SK-N-SH treated with all-trans-retinoic acid at 6 μM for 48 hours (cell line): Measurements from ENCODE around the gene SPINK9.

ENCODE experiments used
- ATAC-seq: fragments of 200-7000 bp; cut with Tn5 transposase; 3 replicates; pipeline ENCODE4 v1.9.1; 2020; ENCODE audit warnings: mild to moderate bottlenecking, moderate library complexity
- ARNTL ChIP-seq: fragments of 450-650 bp; formaldehyde crosslinking; IDR thresholded peaks from 2 replicates; pipeline ENCODE4 v1.5.0; 2020; ENCODE audit warnings: low read depth, mild to moderate bottlenecking, moderate library complexity, borderline replicate concordance
- BACH2 ChIP-seq: fragments of 250-450 bp; sonication (Bioruptor Pico); IDR thresholded peaks from 2 replicates; pipeline ENCODE4 v1.9.0; 2021; ENCODE audit warnings: mild to moderate bottlenecking, borderline replicate concordance
- CREB5 ChIP-seq: fragments of 250-450 bp; sonication (Bioruptor Pico); IDR thresholded peaks from 2 replicates; pipeline ENCODE4 v1.5.1; 2020; ENCODE audit warnings: low read depth, mild to moderate bottlenecking, moderate library complexity
- CSDC2 ChIP-seq: fragments of 250-450 bp; sonication (Bioruptor Pico); IDR thresholded peaks from 2 replicates; pipeline ENCODE4 v1.5.0; 2020; ENCODE audit warnings: mild to moderate bottlenecking, moderate library complexity
- CSRNP3 ChIP-seq: fragments of 250-450 bp; sonication (Bioruptor Pico); IDR thresholded peaks from 2 replicates; pipeline ENCODE4 v1.5.1; 2021; ENCODE audit warnings: mild to moderate bottlenecking, moderate library complexity
- ESRRG ChIP-seq: fragments of 250-450 bp; sonication (Bioruptor Pico); IDR thresholded peaks from 2 replicates; pipeline ENCODE4 v1.6.1; 2021; ENCODE audit warnings: mild to moderate bottlenecking
- GLIS3 ChIP-seq: fragments of 250-450 bp; sonication (Bioruptor Pico); IDR thresholded peaks from 2 replicates; pipeline ENCODE4 v1.5.0; 2020; ENCODE audit warnings: mild to moderate bottlenecking, moderate library complexity
- ISL1 ChIP-seq: fragments of 250-450 bp; sonication (Bioruptor Pico); IDR thresholded peaks from 2 replicates; pipeline ENCODE4 v2.1.2; 2022; ENCODE audit warnings: mild to moderate bottlenecking, moderate library complexity
- OSR1 ChIP-seq: fragments of 250-450 bp; sonication (Bioruptor Pico); IDR thresholded peaks from 2 replicates; pipeline ENCODE4 v1.8.0; 2022; ENCODE audit warnings: moderate library complexity, mild to moderate bottlenecking, inconsistent platforms
- PATZ1 ChIP-seq: fragments of 250-450 bp; sonication (Bioruptor Pico); IDR thresholded peaks from 2 replicates; pipeline ENCODE4 v1.8.0; 2020; ENCODE audit warnings: mild to moderate bottlenecking, moderate library complexity, borderline replicate concordance
- RARB ChIP-seq: fragments of 250-450 bp; sonication (Bioruptor Pico); IDR thresholded peaks from 2 replicates; pipeline ENCODE4 v1.8.0; 2021; ENCODE audit warnings: mild to moderate bottlenecking, moderate library complexity
- SNAI2 ChIP-seq: fragments of 250-450 bp; sonication (Bioruptor Pico); IDR thresholded peaks from 2 replicates; pipeline ENCODE4 v1.5.0; 2020; ENCODE audit warnings: mild to moderate bottlenecking, moderate library complexity
- TOX ChIP-seq: fragments of 250-450 bp; sonication (Bioruptor Pico); IDR thresholded peaks from 2 replicates; pipeline ENCODE4 v1.8.0; 2021; ENCODE audit warnings: mild to moderate bottlenecking, moderate library complexity, borderline replicate concordance
- ZC3H10 ChIP-seq: fragments of 250-450 bp; sonication (Bioruptor Pico); IDR thresholded peaks from 2 replicates; pipeline ENCODE4 v1.5.1; 2021; ENCODE audit warnings: mild to moderate bottlenecking, moderate library complexity
- ZFP3 ChIP-seq: fragments of 250-450 bp; sonication (Bioruptor Pico); IDR thresholded peaks from 2 replicates; pipeline ENCODE4 v1.5.0; 2020; ENCODE audit warnings: mild to moderate bottlenecking, moderate library complexity
- ZNF565 ChIP-seq: fragments of 450-650 bp; formaldehyde crosslinking; conservative IDR thresholded peaks from 2 replicates; pipeline ENCODE4 v1.5.0; 2020; ENCODE audit warnings: low read depth, mild to moderate bottlenecking, moderate library complexity
- ZNF70 ChIP-seq: fragments of 450-650 bp; formaldehyde crosslinking; IDR thresholded peaks from 2 replicates; pipeline ENCODE4 v1.5.0; 2020; ENCODE audit warnings: mild to moderate bottlenecking, moderate library complexity
- TF ChIP-seq, protein P1 (sequence below): fragments of 250-450 bp; sonication (Bioruptor Pico); IDR thresholded peaks from 2 replicates; pipeline ENCODE4 v1.5.0; 2020; ENCODE audit warnings: mild to moderate bottlenecking, moderate library complexity
- TF ChIP-seq, protein P2 (sequence below): fragments of 250-450 bp; sonication (Bioruptor Pico); IDR thresholded peaks from 2 replicates; pipeline ENCODE4 v1.8.0; 2021; ENCODE audit warnings: low read depth, mild to moderate bottlenecking, moderate library complexity, borderline replicate concordance

SPINK9 gene

DNA sequence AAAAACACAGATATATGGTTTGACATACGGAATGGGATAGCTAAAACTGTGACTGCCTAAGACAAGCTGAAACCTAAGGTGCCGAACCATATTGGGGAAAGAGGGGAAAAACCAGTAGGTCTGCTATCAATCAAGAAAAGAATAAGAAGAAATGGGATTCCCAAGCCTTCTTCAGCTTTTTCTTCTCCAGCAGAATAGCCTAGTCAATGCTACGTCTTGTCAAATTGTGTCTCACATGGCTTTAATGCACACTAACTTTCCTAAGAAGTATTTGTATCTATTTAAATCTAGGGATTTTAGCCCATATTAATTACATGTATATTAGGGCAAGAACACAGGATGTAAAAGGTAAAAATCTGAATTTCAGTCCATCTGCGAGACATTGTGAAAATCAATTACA lies 47.6 kb downstream of the SPINK9 start (continued):
- TF ChIP-seq, protein P1, sequence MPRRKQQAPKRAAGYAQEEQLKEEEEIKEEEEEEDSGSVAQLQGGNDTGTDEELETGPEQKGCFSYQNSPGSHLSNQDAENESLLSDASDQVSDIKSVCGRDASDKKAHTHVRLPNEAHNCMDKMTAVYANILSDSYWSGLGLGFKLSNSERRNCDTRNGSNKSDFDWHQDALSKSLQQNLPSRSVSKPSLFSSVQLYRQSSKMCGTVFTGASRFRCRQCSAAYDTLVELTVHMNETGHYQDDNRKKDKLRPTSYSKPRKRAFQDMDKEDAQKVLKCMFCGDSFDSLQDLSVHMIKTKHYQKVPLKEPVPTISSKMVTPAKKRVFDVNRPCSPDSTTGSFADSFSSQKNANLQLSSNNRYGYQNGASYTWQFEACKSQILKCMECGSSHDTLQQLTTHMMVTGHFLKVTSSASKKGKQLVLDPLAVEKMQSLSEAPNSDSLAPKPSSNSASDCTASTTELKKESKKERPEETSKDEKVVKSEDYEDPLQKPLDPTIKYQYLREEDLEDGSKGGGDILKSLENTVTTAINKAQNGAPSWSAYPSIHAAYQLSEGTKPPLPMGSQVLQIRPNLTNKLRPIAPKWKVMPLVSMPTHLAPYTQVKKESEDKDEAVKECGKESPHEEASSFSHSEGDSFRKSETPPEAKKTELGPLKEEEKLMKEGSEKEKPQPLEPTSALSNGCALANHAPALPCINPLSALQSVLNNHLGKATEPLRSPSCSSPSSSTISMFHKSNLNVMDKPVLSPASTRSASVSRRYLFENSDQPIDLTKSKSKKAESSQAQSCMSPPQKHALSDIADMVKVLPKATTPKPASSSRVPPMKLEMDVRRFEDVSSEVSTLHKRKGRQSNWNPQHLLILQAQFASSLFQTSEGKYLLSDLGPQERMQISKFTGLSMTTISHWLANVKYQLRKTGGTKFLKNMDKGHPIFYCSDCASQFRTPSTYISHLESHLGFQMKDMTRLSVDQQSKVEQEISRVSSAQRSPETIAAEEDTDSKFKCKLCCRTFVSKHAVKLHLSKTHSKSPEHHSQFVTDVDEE = no peak
- TF ChIP-seq ZFP3 (CRISPR knock-in tag) = no peak

- ATAC-seq = peak; percentile 99
- 0 out of 2 replicates have a peak, but pooled peaks have one; percentile 39 for TF ChIP-seq PATZ1 (CRISPR knock-in tag)
- TF ChIP-seq CSRNP3 (CRISPR knock-in tag) = peak; percentile 67; the same call in 1 of the 2 replicates
- TF ChIP-seq ZNF565 (CRISPR knock-in tag) = no peak
- TF ChIP-seq BACH2 (CRISPR knock-in tag) = no peak
- peak; percentile 13; the same call in 1 of the 2 replicates for TF ChIP-seq CREB5 (CRISPR knock-in tag)
- TF ChIP-seq, all 23 proteins: peak for 3
These were observed 48.4 kb downstream of the SPINK9 start, which contains the start of gene FBXO38 for GRCh38 chr5:148383564-148384379. Gene FBXO38, plus strand, starts transcription at chr5:148383958. Its CDS starts 10,819 bp downstream, at chr5:148394777.

DNA sequence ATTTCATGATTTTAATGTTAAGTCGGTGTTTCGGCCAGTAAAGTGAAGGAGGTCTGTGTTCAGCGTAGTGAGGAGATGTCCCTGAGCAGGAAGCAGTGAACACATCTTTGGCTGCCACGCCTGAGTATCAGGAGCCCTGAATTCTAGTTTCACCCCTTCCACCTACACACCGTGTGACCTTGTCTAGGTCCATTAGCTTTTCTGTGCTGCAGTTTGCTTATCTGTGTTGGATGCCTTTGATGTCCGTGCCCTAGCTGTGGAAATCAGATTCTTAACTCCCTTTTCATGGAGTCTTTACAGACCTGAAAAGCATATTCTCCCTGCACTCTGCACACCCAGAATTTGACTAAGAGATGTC lies 49.0 kb downstream of the SPINK9 start:
- peak; percentile 12 for ATAC-seq
- TF ChIP-seq BACH2 (CRISPR knock-in tag) (no peak), PATZ1 (CRISPR knock-in tag) (no peak), RARB (no peak), ARNTL (CRISPR knock-in tag) (no peak), ZFP3 (CRISPR knock-in tag) (no peak), TOX (CRISPR knock-in tag) (no peak), GLIS3 (CRISPR knock-in tag) (no peak), ZC3H10 (CRISPR knock-in tag) (no peak), ZNF565 (CRISPR knock-in tag) (no peak), CSRNP3 (CRISPR knock-in tag) (no peak), SNAI2 (no peak), CREB5 (CRISPR knock-in tag) (no peak), ESRRG (CRISPR knock-in tag) (no peak), CSDC2 (CRISPR knock-in tag) (no peak), OSR1 (no peak), ZNF70 (CRISPR knock-in tag) (no peak), ISL1 (no peak)
- TF ChIP-seq, protein P2, sequence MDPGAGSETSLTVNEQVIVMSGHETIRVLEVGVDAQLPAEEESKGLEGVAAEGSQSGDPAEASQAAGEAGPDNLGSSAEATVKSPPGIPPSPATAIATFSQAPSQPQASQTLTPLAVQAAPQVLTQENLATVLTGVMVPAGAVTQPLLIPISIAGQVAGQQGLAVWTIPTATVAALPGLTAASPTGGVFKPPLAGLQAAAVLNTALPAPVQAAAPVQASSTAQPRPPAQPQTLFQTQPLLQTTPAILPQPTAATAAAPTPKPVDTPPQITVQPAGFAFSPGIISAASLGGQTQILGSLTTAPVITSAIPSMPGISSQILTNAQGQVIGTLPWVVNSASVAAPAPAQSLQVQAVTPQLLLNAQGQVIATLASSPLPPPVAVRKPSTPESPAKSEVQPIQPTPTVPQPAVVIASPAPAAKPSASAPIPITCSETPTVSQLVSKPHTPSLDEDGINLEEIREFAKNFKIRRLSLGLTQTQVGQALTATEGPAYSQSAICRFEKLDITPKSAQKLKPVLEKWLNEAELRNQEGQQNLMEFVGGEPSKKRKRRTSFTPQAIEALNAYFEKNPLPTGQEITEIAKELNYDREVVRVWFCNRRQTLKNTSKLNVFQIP (CRISPR knock-in tag) = no peak
